NCI-H1436 (cell line): Measurements from ENCODE around the gene UTF1.
"Not testable (repeated sequence)": the region's sequence is repeated elsewhere in the genome, so short reads cannot be mapped to it uniquely, and the experiment has no call there.

ENCODE experiments used
- DNase-seq: peaks from one replicate; lab custom pipeline; 2025; lab: John Stamatoyannopoulos, UW

The UTF1 gene

DNA sequence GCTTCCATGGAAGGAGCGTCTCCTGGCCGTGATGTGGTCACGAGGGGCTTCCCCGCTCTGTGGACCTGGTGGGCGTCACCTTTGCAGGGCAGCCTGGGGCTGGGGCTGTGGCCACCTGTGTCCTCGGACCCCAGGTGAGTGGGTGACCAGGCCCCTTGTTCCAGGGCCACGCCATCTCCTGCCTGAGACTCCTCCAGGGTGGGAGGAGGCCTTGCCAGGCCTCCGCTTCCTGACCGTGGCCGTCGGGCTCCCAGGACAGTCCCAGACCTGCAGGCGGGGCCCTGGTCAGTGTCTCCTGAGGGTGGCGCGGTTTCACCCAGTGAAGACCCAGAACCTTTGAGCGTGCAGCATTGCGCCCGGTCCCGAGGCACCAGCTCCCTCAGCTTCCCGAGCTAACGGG, 20.4 kb upstream of the UTF1 start:
- DNase-seq = no peak

DNA sequence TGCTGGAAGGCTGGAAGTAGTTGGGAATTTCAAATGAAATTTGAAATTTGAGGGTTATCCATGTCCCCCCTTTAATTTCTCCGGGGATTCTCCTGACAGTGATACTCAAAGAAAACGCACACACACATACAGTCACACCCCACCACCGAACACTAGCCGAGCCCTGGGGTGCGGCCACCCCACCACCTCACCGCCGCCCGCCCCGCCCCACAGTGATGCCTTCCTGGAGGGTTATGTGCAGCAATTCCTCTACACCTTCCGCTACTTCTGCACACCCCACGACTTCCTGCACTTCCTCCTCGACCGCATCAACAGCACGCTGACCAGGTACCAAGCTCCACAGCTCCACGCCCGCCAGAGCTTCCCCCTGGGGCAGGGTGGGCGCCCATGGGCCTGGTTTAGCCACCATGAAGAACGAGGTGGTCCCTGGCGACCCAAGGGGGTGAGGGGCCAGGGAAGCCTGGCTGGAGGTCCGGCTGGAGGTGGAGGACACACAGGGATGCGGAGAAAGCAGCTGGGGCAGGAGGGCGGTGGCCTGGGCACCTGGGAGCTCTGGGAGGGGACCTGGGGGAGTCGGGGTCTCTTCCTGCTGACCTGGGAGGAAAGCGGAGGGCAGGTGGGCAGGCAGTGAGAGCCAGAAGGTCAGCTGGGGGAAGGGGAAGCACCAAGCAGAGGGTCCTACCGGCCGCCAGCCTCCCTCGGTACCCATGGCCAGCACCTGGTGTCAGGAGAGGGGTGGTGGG, 19.4 kb upstream of the UTF1 start:
- DNase-seq = no peak

GRCh38 chr10:133211141-133211830, 18.7 kb upstream of the UTF1 start:
- no peak for DNase-seq

GRCh38 chr10:133211959-133212852, 17.8 kb upstream of the UTF1 start:
- no peak for DNase-seq

GRCh38 chr10:133212853-133213494, 17.0 kb upstream of the UTF1 start:
- no peak for DNase-seq

- DNase-seq = no peak
Measured at GRCh38 chr10:133213641-133214467, 16.2 kb upstream of the UTF1 start.

DNA sequence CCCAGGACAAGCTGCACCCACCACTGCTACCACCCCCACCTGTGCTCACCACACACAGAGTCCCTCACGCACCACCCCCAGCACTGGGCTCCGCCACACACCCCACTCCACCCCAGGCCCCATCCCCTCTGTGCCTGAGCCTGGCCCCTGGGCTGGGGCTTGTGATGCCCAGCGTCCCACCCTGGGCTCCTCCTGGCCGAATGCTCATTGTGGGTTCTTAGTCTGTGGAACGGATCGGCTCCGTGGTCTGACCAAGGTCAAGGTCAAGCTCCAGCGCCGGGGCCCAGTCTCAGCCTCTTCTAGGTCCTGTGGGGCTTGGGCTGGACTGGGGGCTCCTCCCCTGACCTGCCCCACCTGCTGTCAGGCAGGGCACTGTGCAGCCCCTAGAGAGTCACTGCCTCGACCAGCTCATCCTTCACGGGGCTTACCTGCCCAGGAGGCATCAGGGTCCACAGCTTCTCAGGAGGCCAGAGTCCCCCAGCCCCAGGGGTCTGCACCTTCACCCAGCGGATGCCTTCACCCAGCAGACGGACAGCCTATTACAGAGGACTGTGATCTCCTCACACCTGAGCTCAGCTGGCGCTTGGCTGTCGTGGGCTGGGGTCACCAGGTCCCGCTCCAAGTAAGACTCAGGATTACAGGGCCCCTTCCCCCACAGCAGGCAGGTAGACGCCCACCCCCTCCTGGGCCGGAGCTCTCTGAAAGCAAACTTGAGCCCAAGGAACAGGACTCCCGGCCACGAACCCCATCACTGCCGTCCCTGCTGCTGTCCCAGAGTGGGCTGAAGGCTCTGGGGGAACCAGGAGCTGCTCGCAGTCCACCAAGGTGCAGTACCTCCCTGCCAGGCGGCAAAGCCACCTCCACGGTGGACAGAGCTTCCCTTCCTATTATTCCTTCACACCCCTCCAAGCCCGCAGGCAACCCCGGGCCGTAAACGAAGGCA, 15.3 kb upstream of the UTF1 start:
- no peak for DNase-seq

DNA sequence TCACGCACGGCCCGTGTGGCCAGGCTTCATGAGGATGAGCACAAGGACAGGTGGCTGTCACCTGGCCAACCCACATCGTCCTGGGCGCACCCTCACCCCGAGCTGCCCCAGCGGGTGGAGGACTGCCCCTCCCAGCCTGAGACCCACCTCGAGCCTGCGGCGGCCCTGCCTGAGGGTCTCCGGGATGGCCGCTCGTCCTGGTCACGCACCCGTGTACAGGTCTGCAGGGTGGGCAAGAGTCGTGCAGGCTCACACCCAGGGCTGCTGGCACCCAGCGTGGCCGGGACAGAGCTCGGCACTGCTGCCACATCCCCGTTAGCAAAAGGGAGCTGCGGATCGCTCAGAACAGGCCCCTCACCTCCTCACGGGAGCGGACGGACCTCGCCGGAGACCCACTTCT, 14.4 kb upstream of the UTF1 start:
- DNase-seq = no peak

DNA sequence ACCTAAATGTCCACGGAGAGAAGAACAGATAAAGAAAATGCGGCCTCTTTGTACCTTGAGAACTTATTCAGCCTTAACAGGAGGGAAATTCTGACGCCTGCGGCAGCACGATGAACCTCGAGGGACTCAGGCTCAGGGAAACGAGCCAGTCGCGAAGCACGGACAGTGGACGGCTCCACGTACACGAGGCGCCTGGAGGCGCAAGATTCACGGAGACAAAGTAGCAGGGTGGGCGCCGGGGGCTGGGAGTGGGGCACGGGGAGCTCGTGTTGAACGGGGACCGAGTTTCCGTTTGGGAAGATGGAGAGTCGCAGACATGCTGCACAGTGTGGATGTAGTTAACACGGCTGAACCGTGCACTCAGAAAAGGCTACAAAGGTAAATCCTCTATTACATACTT, 13.2 kb upstream of the UTF1 start:
- DNase-seq = no peak

GRCh38 chr10:133217800-133218589, 12.0 kb upstream of the UTF1 start:
- DNase-seq = no peak

DNA sequence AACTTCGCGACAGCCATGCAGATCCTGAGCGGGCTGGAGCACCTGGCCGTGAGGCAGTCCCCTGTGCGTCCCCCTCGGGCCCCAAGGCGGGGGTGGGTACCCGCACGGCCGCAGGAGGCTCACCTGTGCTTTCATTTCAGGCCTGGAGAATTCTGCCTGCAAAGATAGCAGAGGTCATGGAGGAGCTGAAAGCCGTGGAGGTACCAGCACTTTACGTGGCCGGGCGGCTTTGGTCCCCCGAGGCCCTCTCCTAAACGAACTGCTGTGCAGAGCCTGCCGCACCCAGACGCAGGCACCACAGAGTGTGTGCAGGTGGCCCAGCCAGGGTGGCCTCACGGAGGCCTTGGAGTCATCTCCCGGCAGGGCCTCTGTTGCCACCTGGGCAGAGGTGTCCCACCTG, 11.1 kb upstream of the UTF1 start:
- DNase-seq = no peak

DNA sequence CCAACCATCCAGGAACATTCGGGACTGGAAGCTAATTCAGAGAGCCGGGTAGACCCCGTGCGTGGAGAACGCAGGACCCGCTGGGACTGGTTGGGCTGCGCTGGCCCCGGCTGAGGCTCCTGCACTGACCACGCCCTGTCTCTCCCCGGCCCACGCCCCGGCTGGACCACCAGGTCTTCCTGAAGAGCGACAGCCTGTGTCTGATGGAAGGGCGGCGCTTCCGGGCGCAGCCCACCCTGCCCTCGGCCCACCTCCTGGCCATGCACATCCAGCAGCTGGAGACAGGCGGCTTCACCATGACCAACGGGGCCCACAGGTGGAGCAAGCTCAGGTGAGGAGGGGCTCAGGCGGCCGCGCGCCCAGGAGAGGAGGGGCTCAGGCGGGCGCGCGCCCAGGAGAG, 10.2 kb upstream of the UTF1 start:
- DNase-seq = no peak

DNA sequence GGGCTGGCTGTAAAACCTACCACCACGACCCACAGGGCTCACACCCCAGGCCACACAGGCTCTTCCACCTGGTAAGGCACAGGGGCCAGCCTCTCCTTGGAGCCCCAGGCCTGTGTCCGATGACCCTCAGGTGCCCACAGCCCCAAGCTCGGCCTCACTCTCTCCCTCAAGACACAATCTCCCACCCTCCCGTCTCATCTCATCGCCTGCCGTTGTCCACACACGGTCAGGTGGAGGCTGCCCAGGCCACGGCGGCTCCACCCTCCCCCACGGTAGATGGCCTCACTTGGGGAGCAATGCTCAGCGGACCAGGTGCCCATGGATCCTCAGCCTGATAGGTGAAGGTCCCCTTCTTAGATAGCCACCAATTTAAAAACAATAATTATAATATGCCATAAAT, 8.7 kb upstream of the UTF1 start:
- DNase-seq = no peak

GRCh38 chr10:133221756-133222155, 8.3 kb upstream of the UTF1 start:
- DNase-seq = not testable (repeated sequence)

GRCh38 chr10:133224076-133224475, 5.9 kb upstream of the UTF1 start:
- no peak for DNase-seq

DNA sequence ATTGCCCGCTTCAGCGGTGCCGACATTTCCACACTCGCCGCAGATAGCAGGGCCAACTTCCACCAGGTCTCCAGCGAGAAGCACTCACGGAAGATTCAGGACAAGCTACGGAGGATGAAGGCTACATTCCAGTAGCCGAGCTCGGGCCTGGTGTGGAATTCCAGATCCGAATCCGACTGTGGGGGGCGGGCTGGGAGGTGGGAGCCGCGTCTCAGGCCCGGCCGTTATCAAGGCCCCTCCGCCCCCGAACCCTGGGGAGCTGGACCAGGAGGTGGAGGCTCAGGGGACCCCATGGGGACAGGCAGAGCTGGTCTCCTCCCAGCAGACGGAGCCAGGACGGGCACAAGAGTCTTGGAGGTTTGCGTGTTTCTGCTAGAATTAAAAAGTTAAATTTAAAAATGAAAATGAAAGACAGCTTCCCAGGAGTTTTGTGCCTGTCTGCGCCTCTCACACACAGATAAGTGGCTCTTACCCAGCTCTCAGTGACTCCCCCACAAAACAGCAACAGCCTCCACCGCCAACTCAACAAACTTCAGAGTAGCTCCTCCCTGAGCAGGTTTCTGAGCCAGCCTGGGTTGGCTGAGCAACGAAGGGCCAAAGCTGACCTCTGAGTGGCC, 5.2 kb upstream of the UTF1 start:
- no peak for DNase-seq

- no peak for DNase-seq
Measured at GRCh38 chr10:133225707-133226191, 4.3 kb upstream of the UTF1 start.

- no peak for DNase-seq
Measured at GRCh38 chr10:133226251-133226808, 3.7 kb upstream of the UTF1 start.
